PC-3 (cell line): ENCODE results near the gene TBX6. TPM values are rescaled to one million over a fixed set of nuclear protein-coding genes. Genes with fewer than 3 reads are reported as not detected.

Source experiments
- ATAC-seq: fragments of 200-7000 bp; cut with Tn5 transposase; 2 replicates; pipeline ENCODE4 v1.9.1; 2020; ENCODE audit warnings: mild to moderate bottlenecking, moderate library complexity
- BruUV-seq: library from RNA; stranded (reverse); fragments of 400-500 nt; replicated peaks from 2 replicates; lab custom pipeline; 2021; lab: Mats Ljungman, UMichigan
- CTCF ChIA-PET: fragments of 300-600 bp; sonication (Branson Sonifier 250); formaldehyde crosslinking; loops from one replicate; lab custom pipeline; 2022; ENCODE audit warnings: antibody characterized with exemption; lab: Charles Lee
- POLR2A ChIA-PET: fragments of 300-600 bp; sonication (Branson Sonifier 250); formaldehyde crosslinking; loops from one replicate; lab custom pipeline; 2022; ENCODE audit warnings: antibody characterized with exemption; ENCODE audit not compliant: unreplicated experiment; lab: Charles Lee
- DNase-seq: peaks from one replicate; pipeline ENCODE4 v3.0.0-alpha.2; 2015
- H2AFZ ChIP-seq: fragments of 300-600 bp; sonication (generic); 2 replicates; pipeline ENCODE4 v1.6.0; 2016; ENCODE audit warnings: antibody characterized with exemption, low read length
- H3F3A ChIP-seq: fragments of 300-600 bp; sonication (generic); one replicate; pipeline ENCODE4 v1.6.0; 2017; ENCODE audit warnings: antibody characterized with exemption, low read length, control low read depth, mild to moderate bottlenecking; ENCODE audit not compliant: unreplicated experiment
- H3K27ac ChIP-seq: fragments of 300-600 bp; sonication (generic); 2 replicates; pipeline ENCODE4 v1.5.1; 2016; ENCODE audit warnings: mild to moderate bottlenecking, low read length
- H3K27me3 ChIP-seq: fragments of 300-600 bp; sonication (generic); 2 replicates; pipeline ENCODE4 v1.6.1; 2016; ENCODE audit warnings: low read length, mixed read lengths
- H3K36me3 ChIP-seq: fragments of 300-600 bp; sonication (generic); 2 replicates; pipeline ENCODE4 v1.6.1; 2016; ENCODE audit warnings: low read depth, mixed run types, low read length, mixed read lengths
- H3K4me1 ChIP-seq: fragments of 300-600 bp; sonication (generic); 2 replicates; pipeline ENCODE4 v1.5.1; 2016; ENCODE audit warnings: low read length; ENCODE audit not compliant: insufficient read depth
- H3K4me2 ChIP-seq: fragments of 300-600 bp; sonication (generic); 2 replicates; pipeline ENCODE4 v1.6.0; 2016; ENCODE audit warnings: low read length
- H3K4me3 ChIP-seq: fragments of 300-600 bp; sonication (generic); 2 replicates; pipeline ENCODE4 v1.5.1; 2016; ENCODE audit warnings: mild to moderate bottlenecking, low read length, mixed read lengths
- H3K79me2 ChIP-seq: fragments of 300-600 bp; sonication (generic); 2 replicates; pipeline ENCODE4 v1.6.1; 2017; ENCODE audit warnings: low read length, mixed read lengths
- H3K9ac ChIP-seq: fragments of 300-600 bp; sonication (generic); 2 replicates; pipeline ENCODE4 v1.6.0; 2016; ENCODE audit warnings: mild to moderate bottlenecking, low read length
- H3K9me2 ChIP-seq: fragments of 300-600 bp; sonication (generic); replicated peaks from 2 replicates; pipeline ENCODE4 v1.6.1; 2016; ENCODE audit warnings: mixed run types, low read length, mixed read lengths
- H3K9me3 ChIP-seq: fragments of 300-600 bp; sonication (generic); 2 replicates; pipeline ENCODE4 v1.6.1; 2016; ENCODE audit warnings: low read length, mixed read lengths
- H4K20me1 ChIP-seq: fragments of 300-600 bp; sonication (generic); 2 replicates; pipeline ENCODE4 v1.6.1; 2016; ENCODE audit warnings: low read length, mixed read lengths
- CTCF ChIP-seq: fragments of 300-600 bp; sonication (generic); conservative IDR thresholded peaks from 2 replicates; pipeline ENCODE4 v1.5.1; 2017; ENCODE audit warnings: antibody characterized with exemption, low read depth, mild to moderate bottlenecking, low read length
- EZH2 ChIP-seq: fragments of 300-600 bp; sonication (generic); IDR thresholded peaks from one replicate; pipeline ENCODE4 v1.6.1; 2017; ENCODE audit warnings: antibody characterized with exemption, mild to moderate bottlenecking, low read length; ENCODE audit not compliant: unreplicated experiment
- EZH2phosphoT487 ChIP-seq: fragments of 300-600 bp; sonication (generic); IDR thresholded peaks from 2 replicates; pipeline ENCODE4 v1.6.1; 2018; ENCODE audit warnings: mild to moderate bottlenecking, antibody characterized with exemption, low read length, borderline replicate concordance
- intact Hi-C: fragments of 100-400 bp; cut with micrococcal nuclease; formaldehyde crosslinking; loops from 2 replicates; pipeline ENCODE4 v1.9.0; 2023
- total RNA-seq: library from RNA; depleted of rRNA; stranded (reverse); fragments of >200 nt; gene quantifications from 2 replicates; pipeline ENCODE4 v1.2.3, GENCODE V29; 2014

The TBX6 gene
- total RNA-seq, 1 experiment from 2014 or later = 1.1 TPM

- Histone ChIP-seq H3K9me2 (no peaks in the 10 kb centered on the region), H3K36me3 (no peaks in the 10 kb centered on the region; the same call in 1 of the 2 replicates), H3K4me3 (peak overlapping the region; percentile 78), H3K27me3 (no peaks in the 10 kb centered on the region), H2AFZ (peak overlapping the region; percentile 94), H3K27ac (peak overlapping the region; percentile 27; the same call in 1 of the 2 replicates), H3K9me3 (peaks cover 5% of the 10 kb centered on the region; the same call in 1 of the 2 replicates), H3K9ac (peak overlapping the region; percentile 67), H3K79me2 (no peaks in the 10 kb centered on the region), H3K4me2 (peak overlapping the region; percentile 98), H4K20me1 (no peaks in the 10 kb centered on the region), H3K4me1 (peaks cover 31% of the 10 kb centered on the region), H3F3A (peaks cover 8% of the 10 kb centered on the region)
- peak; percentile 45 for DNase-seq
- ATAC-seq = no peak; the same call in 1 of the 2 replicates
- intact Hi-C loops = no loop called here
- TF ChIP-seq EZH2 (no peak), CTCF (peak; percentile 41), EZH2phosphoT487 (no peak)
- BruUV-seq = no TSS peak
- ChIA-PET POLR2A (no interaction called here), CTCF (interaction anchor here (0.6 to 1.7 kb wide), 4 partner anchors 11 to 37 kb away, joined by 3 to 13 read pairs (median 4); no protein-coding TSS in a partner anchor)
Measured at GRCh38 chr16:30092373-30093010, 768 bp upstream of the TBX6 start.

GRCh38 chr16:30090610-30091331, 953 bp downstream of the TBX6 start:
- ATAC-seq (no peak), DNase-seq (no peak)
- Histone ChIP-seq H3K9me2 (no peaks in the 10 kb centered on the region), H3K36me3 (no peaks in the 10 kb centered on the region), H3F3A (peaks cover 8% of the 10 kb centered on the region), H3K79me2 (no peaks in the 10 kb centered on the region), H4K20me1 (no peaks in the 10 kb centered on the region), H3K27me3 (no peaks in the 10 kb centered on the region), H3K4me3 (peak overlapping the region; percentile 41), H3K9me3 (no peaks in the 10 kb centered on the region), H3K9ac (peak overlapping the region; percentile 48), H3K4me2 (peak overlapping the region; percentile 98), H3K27ac (peak overlapping the region; percentile 89), H3K4me1 (peaks cover 31% of the 10 kb centered on the region), H2AFZ (no peak overlapping the region)
- CTCF ChIA-PET = interaction anchor here (0.7 to 1.3 kb wide), 2 partner anchors 33 to 280 kb away, joined by 3 read pairs; no protein-coding TSS in a partner anchor
- no TSS peak for BruUV-seq
- no peak for TF ChIP-seq CTCF
- TF ChIP-seq EZH2phosphoT487 = no peak
- no peak for TF ChIP-seq EZH2
- POLR2A ChIA-PET = interaction anchor here (0.6 kb wide), 1 partner anchor 14 kb away, joined by 3 read pairs; no protein-coding TSS in a partner anchor
- intact Hi-C loops = no loop called here
